ENCODE measurements around the gene CLIP2. TPM values are rescaled to one million over a fixed set of nuclear protein-coding genes. Genes with fewer than 3 reads are reported as not detected.
A peak's percentile ranks its signal among the peaks of the same experiment; 100 is the strongest.

Gene CLIP2
- total RNA-seq, 2 donors from 2014 or later: 50.7 to 52.9 TPM

- Histone ChIP-seq H3K4me1 (ENCODE audit: control insufficient read depth in 1 of 2, low read depth in 2 of 2) (peaks cover 7 to 11% of the 10 kb centered on the region in 2 donors), H3K27ac (no peak overlapping the region), H3K4me3 (no peak overlapping the region), H3K36me3 (no peaks in the 10 kb centered on the region), H3K9me3 (no peaks in the 10 kb centered on the region), H3K27me3 (replicated peaks; ENCODE audit: insufficient read depth) (no peaks in the 10 kb centered on the region)
- ATAC-seq (ENCODE audit: insufficient number of reproducible peaks, low FRiP score, low read depth): no peak
- TF ChIP-seq CTCF (IDR thresholded peaks at IDR 0.05): peak; percentile 85
- no peak for DNase-seq (ENCODE audit: low spot score)
Observed at GRCh38 chr7:74449809-74450397, 160.7 kb downstream of the CLIP2 start.

GRCh38 chr7:74452748-74453321 lies 163.6 kb downstream of the CLIP2 start:
- ATAC-seq (ENCODE audit: insufficient number of reproducible peaks, low FRiP score, low read depth): no peak
- DNase-seq (ENCODE audit: low spot score): no peak
- no peaks in the 10 kb centered on the region for H3K36me3 ChIP-seq
- H3K9me3 ChIP-seq: no peaks in the 10 kb centered on the region
- H3K27ac ChIP-seq: no peak overlapping the region
- peak overlapping the region; percentile 94 for H3K4me3 ChIP-seq
- H3K4me1 ChIP-seq (ENCODE audit: control insufficient read depth in 1 of 2, low read depth in 2 of 2): peaks cover 8 to 22% of the 10 kb centered on the region in 2 donors
- no peaks in the 10 kb centered on the region for H3K27me3 ChIP-seq (replicated peaks; ENCODE audit: insufficient read depth)
- TF ChIP-seq CTCF (IDR thresholded peaks at IDR 0.05): no peak

GRCh38 chr7:74453322-74454011 lies 164.3 kb downstream of the CLIP2 start, which contains the start of gene GTF2IRD1:
GTF2IRD1 (plus strand) TSS chr7:74453906; CDS start chr7:74508081, 54,175 bp downstream.
- DNase-seq (ENCODE audit: low spot score): no peak
- Histone ChIP-seq H3K4me1 (ENCODE audit: control insufficient read depth in 1 of 2, low read depth in 2 of 2) (peaks cover 8 to 22% of the 10 kb centered on the region in 2 donors), H3K27me3 (replicated peaks; ENCODE audit: insufficient read depth) (no peaks in the 10 kb centered on the region), H3K36me3 (no peaks in the 10 kb centered on the region), H3K27ac (peak within 1 kb of the TSS; percentile 62 to 78), H3K4me3 (peak within 1 kb of the TSS; percentile 94), H3K9me3 (no peaks in the 10 kb centered on the region)
- no peak for ATAC-seq (ENCODE audit: insufficient number of reproducible peaks, low FRiP score, low read depth)
- no peak for TF ChIP-seq CTCF (IDR thresholded peaks at IDR 0.05)

- ATAC-seq (ENCODE audit: insufficient number of reproducible peaks, low FRiP score, low read depth) (no peak), DNase-seq (ENCODE audit: low spot score) (no peak)
- H3K27me3 ChIP-seq (replicated peaks; ENCODE audit: insufficient read depth): no peaks in the 10 kb centered on the region
- peak overlapping the region; percentile 62 to 78 for H3K27ac ChIP-seq
- TF ChIP-seq CTCF (IDR thresholded peaks at IDR 0.05): no peak
- H3K9me3 ChIP-seq: no peaks in the 10 kb centered on the region
- peak overlapping the region; percentile 94 for H3K4me3 ChIP-seq
- H3K4me1 ChIP-seq (ENCODE audit: control insufficient read depth in 1 of 2, low read depth in 2 of 2): peaks cover 8 to 22% of the 10 kb centered on the region in 2 donors
- no peaks in the 10 kb centered on the region for H3K36me3 ChIP-seq
Observed at GRCh38 chr7:74454021-74454924, 165.1 kb downstream of the CLIP2 start.

All from thoracic aorta (tissue), 2 donors.